Kidney epithelial cell (primary cell): ENCODE measurements around the gene NEDD9. TPM values are rescaled to one million over a fixed set of nuclear protein-coding genes. Genes with fewer than 3 reads are reported as not detected.

Experiments
- DNase-seq: peaks from one replicate; pipeline ENCODE4 v3.0.0-alpha.2; 2010; ENCODE audit warnings: low read depth
- H3K27me3 ChIP-seq: 2 replicates; pipeline ENCODE4 v1.6.0; 2011; ENCODE audit warnings: low read length; ENCODE audit not compliant: control insufficient read depth, insufficient read depth
- H3K36me3 ChIP-seq: 2 replicates; pipeline ENCODE4 v1.5.1; 2011; ENCODE audit warnings: low read length; ENCODE audit not compliant: control insufficient read depth, insufficient read depth
- H3K4me3 ChIP-seq: 2 replicates; pipeline ENCODE4 v1.5.1; 2011; ENCODE audit warnings: low read depth, mild to moderate bottlenecking, control low read depth, low read length
- CTCF ChIP-seq: IDR thresholded peaks from 2 replicates; pipeline ENCODE4 v1.5.1; 2011; ENCODE audit warnings: mild to moderate bottlenecking, moderate library complexity, low read length, control low read depth, inconsistent platforms; ENCODE audit not compliant: insufficient read depth, poor library complexity, severe bottlenecking
- total RNA-seq: library from RNA; depleted of rRNA; stranded (reverse); fragments of >200 nt; gene quantifications from 2 replicates; pipeline ENCODE4 v1.2.3, GENCODE V29; 2015

The NEDD9 gene
- total RNA-seq, 1 donor from 2014 or later, result 48.3 TPM

GRCh38 chr6:11258260-11259237 is 26.1 kb upstream of the NEDD9 start:
- Histone ChIP-seq H3K36me3 (no peaks in the 10 kb centered on the region), H3K4me3 (no peak overlapping the region), H3K27me3 (no peaks in the 10 kb centered on the region)
- no peak for DNase-seq
- no peak for TF ChIP-seq CTCF

- no peak for TF ChIP-seq CTCF
- H3K4me3 ChIP-seq, result no peak overlapping the region
- no peaks in the 10 kb centered on the region for H3K27me3 ChIP-seq
- no peaks in the 10 kb centered on the region for H3K36me3 ChIP-seq
- no peak for DNase-seq
These were observed 23.1 kb upstream of the NEDD9 start for GRCh38 chr6:11255610-11256009.

GRCh38 chr6:11253594-11253993 is 21.1 kb upstream of the NEDD9 start:
- Histone ChIP-seq H3K4me3 (no peak overlapping the region), H3K27me3 (no peaks in the 10 kb centered on the region), H3K36me3 (no peaks in the 10 kb centered on the region)
- no peak for DNase-seq
- TF ChIP-seq CTCF, result no peak

- no peak overlapping the region for H3K4me3 ChIP-seq
- no peak for DNase-seq
These were observed 19.3 kb upstream of the NEDD9 start for GRCh38 chr6:11251553-11252360.

GRCh38 chr6:11250108-11250507 is 17.6 kb upstream of the NEDD9 start:
- DNase-seq, result no peak
- H3K4me3 ChIP-seq, result no peak overlapping the region
- no peaks in the 10 kb centered on the region for H3K36me3 ChIP-seq
- TF ChIP-seq CTCF, result no peak
- no peaks in the 10 kb centered on the region for H3K27me3 ChIP-seq

More at GRCh38 chr6:11251553-11252360, 19.3 kb upstream of the NEDD9 start:
- H3K36me3 ChIP-seq, result no peaks in the 10 kb centered on the region
- no peaks in the 10 kb centered on the region for H3K27me3 ChIP-seq
- TF ChIP-seq CTCF, result no peak
